ENCODE data around the gene RAB31. TPM values are rescaled to one million over a fixed set of nuclear protein-coding genes. Genes with fewer than 3 reads are reported as not detected.
A peak's percentile ranks its signal among the peaks of the same experiment; 100 is the strongest.

Gene RAB31
- total RNA-seq, 4 donors from 2014 or later = 22.9 to 98.1 (median 34.3) TPM

- intact Hi-C loops (cut with DNase I; ENCODE audit: low total_unique reads) = no loop called here
- Histone ChIP-seq H3K27ac (no peak overlapping the region), H3K4me1 (no peaks in the 10 kb centered on the region), H3K4me3 (no peak overlapping the region), H3K36me3 (no peaks in the 10 kb centered on the region), H3K9me3 (no peaks in the 10 kb centered on the region), H3K27me3 (no peaks in the 10 kb centered on the region)
- DNase-seq = no peak
- TF ChIP-seq CTCF (IDR thresholded peaks at IDR 0.05) (peak in 1 of 4 experiments; percentile 19), POLR2A (IDR thresholded peaks at IDR 0.05) (no peak)
Measured at GRCh38 chr18:9792565-9793245, 84.6 kb downstream of the RAB31 start.

- no peak for DNase-seq
- H3K4me3 ChIP-seq = no peak overlapping the region
- H3K27me3 ChIP-seq = no peaks in the 10 kb centered on the region
- no peak for TF ChIP-seq POLR2A (IDR thresholded peaks at IDR 0.05)
- TF ChIP-seq CTCF (IDR thresholded peaks at IDR 0.05) = no peak
- no peaks in the 10 kb centered on the region for H3K4me1 ChIP-seq
- no peaks in the 10 kb centered on the region for H3K36me3 ChIP-seq
- no peaks in the 10 kb centered on the region for H3K9me3 ChIP-seq
- no peak overlapping the region for H3K27ac ChIP-seq
- intact Hi-C loops (cut with DNase I; ENCODE audit: low total_unique reads) = no loop called here
Measured at GRCh38 chr18:9796011-9796410, 87.9 kb downstream of the RAB31 start.

DNA sequence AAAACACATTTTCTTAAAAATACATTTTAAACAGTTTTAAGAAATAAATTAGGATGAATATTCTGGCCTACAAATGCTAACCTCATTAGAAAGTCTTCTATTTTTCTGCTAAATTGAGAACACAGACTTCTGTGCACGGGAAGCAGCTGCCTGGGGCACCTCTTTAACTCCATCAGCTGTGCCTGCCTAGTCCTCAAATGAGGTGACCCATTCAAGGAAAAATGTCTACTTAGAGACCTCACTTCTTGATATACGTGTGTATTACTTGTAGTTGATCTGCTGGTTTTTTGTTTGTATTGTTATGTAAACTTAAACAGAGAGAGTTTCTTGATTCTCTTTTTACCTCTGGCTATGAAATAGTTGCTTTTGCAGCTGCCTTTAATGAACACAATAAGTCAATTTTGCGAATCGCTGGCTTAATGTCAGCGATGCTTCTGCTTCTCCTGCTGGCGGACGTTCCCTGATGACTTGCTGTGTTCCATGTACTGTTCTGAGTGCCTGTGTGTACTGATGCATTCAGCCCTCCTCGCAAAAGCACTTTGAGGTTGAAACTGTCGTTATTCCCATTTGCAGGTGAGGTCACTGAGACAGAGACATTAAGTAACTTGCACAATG is 88.9 kb downstream of the RAB31 start:
- TF ChIP-seq POLR2A (IDR thresholded peaks at IDR 0.05) (no peak), CTCF (IDR thresholded peaks at IDR 0.05) (no peak)
- Histone ChIP-seq H3K4me3 (no peak overlapping the region), H3K27ac (peak overlapping the region; percentile 49 to 55), H3K4me1 (no peaks in the 10 kb centered on the region), H3K27me3 (no peaks in the 10 kb centered on the region), H3K9me3 (no peaks in the 10 kb centered on the region), H3K36me3 (no peaks in the 10 kb centered on the region)
- intact Hi-C loops (cut with DNase I; ENCODE audit: low total_unique reads) = no loop called here
- peak; percentile 49 to 55 for DNase-seq

DNA sequence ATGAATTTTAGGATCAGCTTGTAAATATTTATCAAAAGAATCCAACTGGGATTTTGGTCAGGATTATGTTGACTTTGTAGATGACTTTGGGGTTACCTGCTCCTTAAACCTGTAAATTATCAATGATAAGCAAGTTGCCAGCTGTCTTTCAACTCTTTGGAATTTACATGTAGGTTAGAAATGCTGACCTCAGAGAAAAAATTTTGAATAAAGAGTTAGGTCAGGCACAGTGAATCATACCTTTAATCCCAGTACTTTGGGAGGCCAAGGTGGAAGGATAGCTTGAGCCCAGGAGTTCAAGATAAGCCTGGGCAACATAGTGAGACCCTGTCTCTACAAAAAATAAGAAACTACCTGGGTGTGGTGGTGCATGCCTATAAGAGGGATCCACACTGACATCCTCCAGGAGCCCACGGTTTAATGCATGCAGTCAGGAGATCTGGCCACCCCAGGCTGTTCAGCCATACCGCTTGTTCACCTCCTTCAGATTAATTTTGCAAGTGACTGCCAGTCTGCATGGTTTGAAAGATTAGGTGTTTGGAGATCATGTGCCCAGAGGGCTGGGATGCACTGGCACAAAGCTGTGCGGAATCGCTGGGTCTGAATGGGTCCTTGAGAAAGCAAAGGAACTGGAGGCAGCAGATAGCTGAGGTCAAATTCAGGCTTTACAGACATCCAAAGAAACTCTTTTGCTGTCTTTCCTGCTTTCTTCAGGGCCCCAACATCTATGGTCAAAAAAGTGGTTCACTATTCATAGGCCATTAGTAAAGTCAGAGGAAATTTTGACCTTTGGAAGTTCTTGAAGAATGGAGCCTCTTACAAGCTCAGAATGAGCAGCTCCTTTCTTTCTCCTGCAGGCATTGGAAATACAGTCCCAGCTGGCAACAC is 94.3 kb downstream of the RAB31 start:
- no peaks in the 10 kb centered on the region for H3K27me3 ChIP-seq
- TF ChIP-seq CTCF (IDR thresholded peaks at IDR 0.05) = no peak
- no peak for TF ChIP-seq POLR2A (IDR thresholded peaks at IDR 0.05)
- H3K4me3 ChIP-seq = no peak overlapping the region
- no peaks in the 10 kb centered on the region for H3K4me1 ChIP-seq
- intact Hi-C loops (cut with DNase I; ENCODE audit: low total_unique reads) = no loop called here
- no peak overlapping the region for H3K27ac ChIP-seq
- no peak for DNase-seq
- no peaks in the 10 kb centered on the region for H3K36me3 ChIP-seq
- no peaks in the 10 kb centered on the region for H3K9me3 ChIP-seq

Measured in uterus (tissue), 4 donors.